Endometrial microvascular endothelial cells (primary cell): ENCODE results near the gene LY6G6C. TPM values are rescaled to one million over a fixed set of nuclear protein-coding genes. Genes with fewer than 3 reads are reported as not detected.

Experiments used
- in situ Hi-C: cut with HindIII; loops from 2 replicates; pipeline ENCODE4 v1.10.0; 2017; ENCODE audit warnings: low sequenced_read_pairs, low pct_unique_long_range_greater_than_20kb; ENCODE audit errors: inconsistent ontology term
- total RNA-seq: library from RNA; depleted of rRNA; stranded (reverse); fragments of >200 nt; gene quantifications from one replicate; pipeline ENCODE4 v1.2.3, GENCODE V29; 2015; ENCODE audit errors: inconsistent ontology term

LY6G6C gene
- total RNA-seq, 1 donor from 2014 or later = not detected

GRCh38 chr6:31729515-31729978, 8.0 kb upstream of the LY6G6C start:
- in situ Hi-C loops = no loop called here

- in situ Hi-C loops = no loop called here
Measured at GRCh38 chr6:31728767-31729514, 7.4 kb upstream of the LY6G6C start, which contains the start of gene DDAH2. Gene DDAH2 (minus strand): TSS chr6:31729299. CDS start chr6:31729161, 138 bp downstream.

GRCh38 chr6:31727717-31728671, 6.4 kb upstream of the LY6G6C start:
- in situ Hi-C loops = no loop called here

- in situ Hi-C loops = no loop called here
Measured at GRCh38 chr6:31727034-31727716, 5.6 kb upstream of the LY6G6C start.

GRCh38 chr6:31725502-31726350, 4.2 kb upstream of the LY6G6C start:
- in situ Hi-C loops = no loop called here

GRCh38 chr6:31723980-31724691, 2.6 kb upstream of the LY6G6C start:
- in situ Hi-C loops = no loop called here

- in situ Hi-C loops = no loop called here
Measured at GRCh38 chr6:31723245-31723979, 1.9 kb upstream of the LY6G6C start, which contains the start of gene MPIG6B. Gene MPIG6B (plus strand): TSS chr6:31723373. CDS start chr6:31723384, 11 bp downstream.

GRCh38 chr6:31722173-31722572, 627 bp upstream of the LY6G6C start:
- in situ Hi-C loops = no loop called here

GRCh38 chr6:31720196-31720770, 1.3 kb downstream of the LY6G6C start:
- in situ Hi-C loops = no loop called here

GRCh38 chr6:31719001-31719400, 2.5 kb downstream of the LY6G6C start:
- in situ Hi-C loops = no loop called here

- in situ Hi-C loops = no loop called here
Measured at GRCh38 chr6:31718265-31718664, 3.3 kb downstream of the LY6G6C start.

- in situ Hi-C loops = no loop called here
Measured at GRCh38 chr6:31717499-31718222, 3.9 kb downstream of the LY6G6C start.

GRCh38 chr6:31715022-31715958, 6.3 kb downstream of the LY6G6C start, which contains the start of gene LY6G6D:
Gene LY6G6D (plus strand): TSS chr6:31715348. CDS start chr6:31715356, 8 bp downstream.
- in situ Hi-C loops = no loop called here

- in situ Hi-C loops = no loop called here
Measured at GRCh38 chr6:31713991-31714684, 7.4 kb downstream of the LY6G6C start.
